KMS-11 (cell line): ENCODE data around the gene LYPD3.

Experiments used
- H2AFZ ChIP-seq: fragments of 200-600 bp; sonication (generic); 2 replicates; pipeline ENCODE4 v1.6.1; 2016; ENCODE audit warnings: antibody characterized with exemption, mixed run types, low read depth
- H3K27ac ChIP-seq: fragments of 200-600 bp; sonication (generic); 2 replicates; pipeline ENCODE4 v1.6.1; 2016; ENCODE audit warnings: mild to moderate bottlenecking, mixed run types
- H3K27me3 ChIP-seq: fragments of 200-600 bp; sonication (generic); 2 replicates; pipeline ENCODE4 v1.6.1; 2017; ENCODE audit warnings: mild to moderate bottlenecking, low read depth, mixed run types, moderate library complexity; ENCODE audit not compliant: insufficient read depth
- H3K36me3 ChIP-seq: fragments of 200-600 bp; sonication (generic); 2 replicates; pipeline ENCODE4 v1.6.1; 2017; ENCODE audit warnings: mild to moderate bottlenecking, mixed run types; ENCODE audit not compliant: insufficient read depth
- H3K4me1 ChIP-seq: fragments of 200-600 bp; sonication (generic); 2 replicates; pipeline ENCODE4 v1.6.1; 2016; ENCODE audit warnings: mild to moderate bottlenecking, low read depth, mixed run types; ENCODE audit not compliant: poor library complexity, severe bottlenecking
- H3K4me2 ChIP-seq: fragments of 200-600 bp; sonication (generic); 2 replicates; pipeline ENCODE4 v1.7.0; 2016; ENCODE audit warnings: mild to moderate bottlenecking, mixed run types
- H3K4me3 ChIP-seq: fragments of 200-600 bp; sonication (generic); IDR thresholded peaks from 2 replicates; pipeline ENCODE4 v1.6.1; 2017; ENCODE audit warnings: low read depth, low read length, mixed read lengths; ENCODE audit not compliant: insufficient read depth
- H3K79me2 ChIP-seq: fragments of 200-600 bp; sonication (generic); 2 replicates; pipeline ENCODE4 v1.6.1; 2016; ENCODE audit warnings: low read depth, mixed run types; ENCODE audit not compliant: insufficient read depth
- H3K9ac ChIP-seq: fragments of 200-600 bp; sonication (generic); 2 replicates; pipeline ENCODE4 v1.6.1; 2016; ENCODE audit warnings: mild to moderate bottlenecking, mixed run types
- H4K20me1 ChIP-seq: fragments of 200-600 bp; sonication (generic); 2 replicates; pipeline ENCODE4 v1.6.1; 2016; ENCODE audit warnings: mild to moderate bottlenecking, mixed run types; ENCODE audit not compliant: insufficient read depth
- TF ChIP-seq, protein P1 (sequence below): fragments of 200-600 bp; sonication (generic); conservative IDR thresholded peaks from 2 replicates; pipeline ENCODE4 v1.6.1; 2017; ENCODE audit warnings: low read depth, mild to moderate bottlenecking, antibody characterized with exemption, low read length, moderate library complexity, mixed read lengths

Gene LYPD3

DNA sequence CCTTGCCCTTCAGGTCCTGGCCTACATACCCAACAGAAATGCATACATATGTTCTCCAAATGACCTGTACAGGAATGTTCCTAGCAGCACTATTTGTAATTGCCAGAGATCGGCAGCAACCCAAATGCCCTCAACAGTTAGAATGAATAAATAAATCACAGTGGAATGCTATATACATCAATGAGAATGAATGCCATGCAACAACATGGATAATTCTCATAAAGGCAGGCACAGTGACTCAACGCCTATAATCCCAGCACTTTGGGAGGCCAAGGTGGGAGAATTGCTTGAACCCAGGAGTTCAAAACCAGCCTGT lies 32.1 kb downstream of the LYPD3 start:
- no peak overlapping the region for H3K4me2 ChIP-seq
- TF ChIP-seq, protein P1, sequence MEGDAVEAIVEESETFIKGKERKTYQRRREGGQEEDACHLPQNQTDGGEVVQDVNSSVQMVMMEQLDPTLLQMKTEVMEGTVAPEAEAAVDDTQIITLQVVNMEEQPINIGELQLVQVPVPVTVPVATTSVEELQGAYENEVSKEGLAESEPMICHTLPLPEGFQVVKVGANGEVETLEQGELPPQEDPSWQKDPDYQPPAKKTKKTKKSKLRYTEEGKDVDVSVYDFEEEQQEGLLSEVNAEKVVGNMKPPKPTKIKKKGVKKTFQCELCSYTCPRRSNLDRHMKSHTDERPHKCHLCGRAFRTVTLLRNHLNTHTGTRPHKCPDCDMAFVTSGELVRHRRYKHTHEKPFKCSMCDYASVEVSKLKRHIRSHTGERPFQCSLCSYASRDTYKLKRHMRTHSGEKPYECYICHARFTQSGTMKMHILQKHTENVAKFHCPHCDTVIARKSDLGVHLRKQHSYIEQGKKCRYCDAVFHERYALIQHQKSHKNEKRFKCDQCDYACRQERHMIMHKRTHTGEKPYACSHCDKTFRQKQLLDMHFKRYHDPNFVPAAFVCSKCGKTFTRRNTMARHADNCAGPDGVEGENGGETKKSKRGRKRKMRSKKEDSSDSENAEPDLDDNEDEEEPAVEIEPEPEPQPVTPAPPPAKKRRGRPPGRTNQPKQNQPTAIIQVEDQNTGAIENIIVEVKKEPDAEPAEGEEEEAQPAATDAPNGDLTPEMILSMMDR: no peak
- no peak overlapping the region for H3K27ac ChIP-seq

DNA sequence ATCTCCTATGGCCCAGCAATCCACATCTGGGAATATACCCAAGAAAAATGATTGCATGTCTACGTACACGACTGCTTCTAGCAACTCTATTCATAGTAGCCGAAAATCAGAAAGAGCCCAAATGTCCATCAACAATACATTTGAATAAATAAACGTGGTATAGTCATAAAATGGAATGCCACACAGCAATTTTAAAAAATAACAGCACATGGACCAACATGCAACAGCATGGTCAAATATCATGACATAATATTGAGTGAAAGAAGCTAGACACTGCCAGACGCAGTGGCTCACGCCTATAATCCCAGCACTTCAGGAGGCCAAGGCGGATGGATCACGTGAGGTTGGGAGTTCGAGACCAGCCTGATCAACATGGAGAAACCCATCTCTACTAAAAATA lies 34.4 kb downstream of the LYPD3 start:
- no peak overlapping the region for H3K4me2 ChIP-seq
- TF ChIP-seq, protein P1: no peak

More for the DNA sequence above, 32.1 kb downstream of the LYPD3 start:
- Histone ChIP-seq H4K20me1 (no peaks in the 10 kb centered on the region), H3K27me3 (no peaks in the 10 kb centered on the region), H3K9ac (no peak overlapping the region), H2AFZ (no peak overlapping the region), H3K4me3 (no peak overlapping the region), H3K36me3 (no peaks in the 10 kb centered on the region), H3K79me2 (no peaks in the 10 kb centered on the region), H3K4me1 (no peaks in the 10 kb centered on the region)

DNA sequence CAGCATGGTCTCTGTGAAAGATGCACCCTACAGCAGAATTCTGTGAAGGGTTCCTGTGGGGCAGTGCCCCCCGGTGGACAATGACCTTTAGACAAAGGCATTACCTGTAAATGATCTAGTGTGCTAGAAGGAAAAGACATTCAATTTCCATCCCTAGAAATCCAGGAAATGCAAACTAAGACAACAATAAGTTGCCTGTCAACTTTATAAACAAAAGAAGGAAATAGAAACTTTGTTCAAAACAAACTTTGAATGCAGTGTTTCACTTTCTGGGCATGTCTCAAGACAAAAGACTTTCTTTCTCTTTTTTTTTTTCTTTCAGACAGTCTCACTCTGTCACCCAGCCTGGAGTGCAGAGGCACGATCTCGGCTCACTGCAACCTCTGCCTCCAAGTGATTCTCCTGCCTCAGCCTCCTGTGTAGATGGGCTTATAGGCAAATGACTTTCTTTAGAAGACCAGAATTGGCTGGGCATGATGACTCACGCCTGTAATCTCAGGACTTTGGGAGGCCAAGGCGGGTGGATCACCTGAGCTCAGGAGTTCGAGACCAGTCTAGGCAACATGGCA lies 35.2 kb downstream of the LYPD3 start:
- Histone ChIP-seq H4K20me1 (no peaks in the 10 kb centered on the region), H3K4me1 (no peaks in the 10 kb centered on the region), H3K36me3 (no peaks in the 10 kb centered on the region), H3K9ac (no peak overlapping the region), H3K4me3 (no peak overlapping the region), H2AFZ (no peak overlapping the region), H3K4me2 (no peak overlapping the region), H3K27ac (no peak overlapping the region), H3K79me2 (no peaks in the 10 kb centered on the region), H3K27me3 (no peaks in the 10 kb centered on the region)
- TF ChIP-seq, protein P1: 0 out of 2 replicates have a peak, but pooled peaks have one; percentile 18

More for the DNA sequence above, 34.4 kb downstream of the LYPD3 start:
- Histone ChIP-seq H3K4me1 (no peaks in the 10 kb centered on the region), H3K9ac (no peak overlapping the region), H4K20me1 (no peaks in the 10 kb centered on the region), H3K27me3 (no peaks in the 10 kb centered on the region), H3K27ac (no peak overlapping the region), H3K79me2 (no peaks in the 10 kb centered on the region), H2AFZ (no peak overlapping the region), H3K4me3 (no peak overlapping the region), H3K36me3 (no peaks in the 10 kb centered on the region)

DNA sequence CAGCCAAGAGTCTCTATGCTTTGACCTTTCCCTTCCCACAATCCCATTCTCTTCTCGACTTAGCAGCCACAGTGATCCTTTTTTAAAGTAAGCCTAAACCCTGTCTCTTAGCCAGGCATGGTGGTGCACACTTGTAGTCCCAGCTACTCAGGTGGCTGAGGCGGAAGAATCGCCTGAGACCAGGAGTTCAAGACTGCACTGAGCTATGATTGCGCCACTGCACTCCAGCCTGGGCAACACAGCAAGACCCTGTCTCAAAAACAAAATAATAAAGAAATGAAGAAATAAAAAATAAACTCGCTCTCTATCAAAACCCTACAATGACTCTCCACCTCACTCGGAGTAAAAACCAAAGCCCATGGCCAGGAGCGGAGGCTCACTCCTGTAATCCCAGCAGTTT lies 36.0 kb downstream of the LYPD3 start:
- TF ChIP-seq, protein P1: no peak
- H4K20me1 ChIP-seq: no peaks in the 10 kb centered on the region
- no peak overlapping the region for H2AFZ ChIP-seq
- no peak overlapping the region for H3K4me2 ChIP-seq
- H3K9ac ChIP-seq: no peak overlapping the region
- no peaks in the 10 kb centered on the region for H3K27me3 ChIP-seq
- H3K4me1 ChIP-seq: no peaks in the 10 kb centered on the region
- H3K36me3 ChIP-seq: no peaks in the 10 kb centered on the region
- H3K4me3 ChIP-seq: no peak overlapping the region
- H3K79me2 ChIP-seq: no peaks in the 10 kb centered on the region
- H3K27ac ChIP-seq: no peak overlapping the region
